ENCODE data around the gene ITM2C. TPM values are rescaled to one million over a fixed set of nuclear protein-coding genes. Genes with fewer than 3 reads are reported as not detected.

Gene ITM2C
- total and polyA plus RNA-seq, 2 experiments from 2014 or later, result 241 to 367 TPM

DNA sequence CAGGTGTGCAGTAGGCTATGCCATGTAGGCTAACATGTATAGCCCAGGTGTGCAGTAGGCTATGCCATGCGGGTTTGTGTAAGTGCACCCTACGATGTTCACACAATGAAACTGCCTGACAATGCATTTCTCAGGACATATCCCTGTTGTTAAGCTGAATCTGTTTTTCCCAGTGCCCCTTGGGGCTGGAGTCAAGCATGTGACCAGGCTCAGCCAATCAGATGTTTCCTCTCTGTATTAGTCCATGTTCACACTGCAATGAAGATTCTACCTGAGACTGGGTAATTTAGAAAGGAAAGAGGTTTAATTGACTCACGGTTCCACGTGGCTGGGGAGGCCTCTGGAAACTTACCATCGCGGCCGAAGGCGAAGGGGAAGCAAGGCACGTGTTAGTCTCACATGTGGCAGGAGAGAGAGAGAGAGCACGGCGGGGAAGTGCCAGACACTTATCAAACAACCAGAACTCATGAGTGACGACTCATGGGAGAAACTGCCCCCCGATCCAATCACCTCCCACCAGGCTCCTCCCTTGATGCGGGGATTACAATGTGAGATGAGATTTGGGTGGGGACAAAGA lies 24.2 kb downstream of the ITM2C start (continued):
- TF ChIP-seq, protein P1, sequence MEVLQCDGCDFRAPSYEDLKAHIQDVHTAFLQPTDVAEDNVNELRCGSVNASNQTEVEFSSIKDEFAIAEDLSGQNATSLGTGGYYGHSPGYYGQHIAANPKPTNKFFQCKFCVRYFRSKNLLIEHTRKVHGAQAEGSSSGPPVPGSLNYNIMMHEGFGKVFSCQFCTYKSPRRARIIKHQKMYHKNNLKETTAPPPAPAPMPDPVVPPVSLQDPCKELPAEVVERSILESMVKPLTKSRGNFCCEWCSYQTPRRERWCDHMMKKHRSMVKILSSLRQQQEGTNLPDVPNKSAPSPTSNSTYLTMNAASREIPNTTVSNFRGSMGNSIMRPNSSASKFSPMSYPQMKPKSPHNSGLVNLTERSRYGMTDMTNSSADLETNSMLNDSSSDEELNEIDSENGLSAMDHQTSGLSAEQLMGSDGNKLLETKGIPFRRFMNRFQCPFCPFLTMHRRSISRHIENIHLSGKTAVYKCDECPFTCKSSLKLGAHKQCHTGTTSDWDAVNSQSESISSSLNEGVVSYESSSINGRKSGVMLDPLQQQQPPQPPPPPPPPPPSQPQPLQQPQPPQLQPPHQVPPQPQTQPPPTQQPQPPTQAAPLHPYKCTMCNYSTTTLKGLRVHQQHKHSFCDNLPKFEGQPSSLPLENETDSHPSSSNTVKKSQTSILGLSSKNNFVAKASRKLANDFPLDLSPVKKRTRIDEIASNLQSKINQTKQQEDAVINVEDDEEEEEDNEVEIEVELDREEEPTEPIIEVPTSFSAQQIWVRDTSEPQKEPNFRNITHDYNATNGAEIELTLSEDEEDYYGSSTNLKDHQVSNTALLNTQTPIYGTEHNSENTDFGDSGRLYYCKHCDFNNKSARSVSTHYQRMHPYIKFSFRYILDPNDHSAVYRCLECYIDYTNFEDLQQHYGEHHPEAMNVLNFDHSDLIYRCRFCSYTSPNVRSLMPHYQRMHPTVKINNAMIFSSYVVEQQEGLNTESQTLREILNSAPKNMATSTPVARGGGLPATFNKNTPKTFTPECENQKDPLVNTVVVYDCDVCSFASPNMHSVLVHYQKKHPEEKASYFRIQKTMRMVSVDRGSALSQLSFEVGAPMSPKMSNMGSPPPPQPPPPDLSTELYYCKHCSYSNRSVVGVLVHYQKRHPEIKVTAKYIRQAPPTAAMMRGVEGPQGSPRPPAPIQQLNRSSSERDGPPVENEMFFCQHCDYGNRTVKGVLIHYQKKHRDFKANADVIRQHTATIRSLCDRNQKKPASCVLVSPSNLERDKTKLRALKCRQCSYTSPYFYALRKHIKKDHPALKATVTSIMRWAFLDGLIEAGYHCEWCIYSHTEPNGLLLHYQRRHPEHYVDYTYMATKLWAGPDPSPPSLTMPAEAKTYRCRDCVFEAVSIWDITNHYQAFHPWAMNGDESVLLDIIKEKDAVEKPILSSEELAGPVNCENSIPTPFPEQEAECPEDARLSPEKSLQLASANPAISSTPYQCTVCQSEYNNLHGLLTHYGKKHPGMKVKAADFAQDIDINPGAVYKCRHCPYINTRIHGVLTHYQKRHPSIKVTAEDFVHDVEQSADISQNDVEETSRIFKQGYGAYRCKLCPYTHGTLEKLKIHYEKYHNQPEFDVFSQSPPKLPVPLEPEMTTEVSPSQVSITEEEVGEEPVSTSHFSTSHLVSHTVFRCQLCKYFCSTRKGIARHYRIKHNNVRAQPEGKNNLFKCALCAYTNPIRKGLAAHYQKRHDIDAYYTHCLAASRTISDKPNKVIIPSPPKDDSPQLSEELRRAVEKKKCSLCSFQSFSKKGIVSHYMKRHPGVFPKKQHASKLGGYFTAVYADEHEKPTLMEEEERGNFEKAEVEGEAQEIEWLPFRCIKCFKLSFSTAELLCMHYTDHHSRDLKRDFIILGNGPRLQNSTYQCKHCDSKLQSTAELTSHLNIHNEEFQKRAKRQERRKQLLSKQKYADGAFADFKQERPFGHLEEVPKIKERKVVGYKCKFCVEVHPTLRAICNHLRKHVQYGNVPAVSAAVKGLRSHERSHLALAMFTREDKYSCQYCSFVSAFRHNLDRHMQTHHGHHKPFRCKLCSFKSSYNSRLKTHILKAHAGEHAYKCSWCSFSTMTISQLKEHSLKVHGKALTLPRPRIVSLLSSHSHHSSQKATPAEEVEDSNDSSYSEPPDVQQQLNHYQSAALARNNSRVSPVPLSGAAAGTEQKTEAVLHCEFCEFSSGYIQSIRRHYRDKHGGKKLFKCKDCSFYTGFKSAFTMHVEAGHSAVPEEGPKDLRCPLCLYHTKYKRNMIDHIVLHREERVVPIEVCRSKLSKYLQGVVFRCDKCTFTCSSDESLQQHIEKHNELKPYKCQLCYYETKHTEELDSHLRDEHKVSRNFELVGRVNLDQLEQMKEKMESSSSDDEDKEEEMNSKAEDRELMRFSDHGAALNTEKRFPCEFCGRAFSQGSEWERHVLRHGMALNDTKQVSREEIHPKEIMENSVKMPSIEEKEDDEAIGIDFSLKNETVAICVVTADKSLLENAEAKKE (CRISPR knock-in tag; IDR thresholded peaks at IDR 0.05), result no peak
- no peak for TF ChIP-seq ZNF331 (CRISPR knock-in tag; IDR thresholded peaks at IDR 0.05; ENCODE audit: low read depth)
- TF ChIP-seq, protein P2, sequence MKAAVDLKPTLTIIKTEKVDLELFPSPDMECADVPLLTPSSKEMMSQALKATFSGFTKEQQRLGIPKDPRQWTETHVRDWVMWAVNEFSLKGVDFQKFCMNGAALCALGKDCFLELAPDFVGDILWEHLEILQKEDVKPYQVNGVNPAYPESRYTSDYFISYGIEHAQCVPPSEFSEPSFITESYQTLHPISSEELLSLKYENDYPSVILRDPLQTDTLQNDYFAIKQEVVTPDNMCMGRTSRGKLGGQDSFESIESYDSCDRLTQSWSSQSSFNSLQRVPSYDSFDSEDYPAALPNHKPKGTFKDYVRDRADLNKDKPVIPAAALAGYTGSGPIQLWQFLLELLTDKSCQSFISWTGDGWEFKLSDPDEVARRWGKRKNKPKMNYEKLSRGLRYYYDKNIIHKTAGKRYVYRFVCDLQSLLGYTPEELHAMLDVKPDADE (IDR thresholded peaks at IDR 0.05), result no peak

DNA sequence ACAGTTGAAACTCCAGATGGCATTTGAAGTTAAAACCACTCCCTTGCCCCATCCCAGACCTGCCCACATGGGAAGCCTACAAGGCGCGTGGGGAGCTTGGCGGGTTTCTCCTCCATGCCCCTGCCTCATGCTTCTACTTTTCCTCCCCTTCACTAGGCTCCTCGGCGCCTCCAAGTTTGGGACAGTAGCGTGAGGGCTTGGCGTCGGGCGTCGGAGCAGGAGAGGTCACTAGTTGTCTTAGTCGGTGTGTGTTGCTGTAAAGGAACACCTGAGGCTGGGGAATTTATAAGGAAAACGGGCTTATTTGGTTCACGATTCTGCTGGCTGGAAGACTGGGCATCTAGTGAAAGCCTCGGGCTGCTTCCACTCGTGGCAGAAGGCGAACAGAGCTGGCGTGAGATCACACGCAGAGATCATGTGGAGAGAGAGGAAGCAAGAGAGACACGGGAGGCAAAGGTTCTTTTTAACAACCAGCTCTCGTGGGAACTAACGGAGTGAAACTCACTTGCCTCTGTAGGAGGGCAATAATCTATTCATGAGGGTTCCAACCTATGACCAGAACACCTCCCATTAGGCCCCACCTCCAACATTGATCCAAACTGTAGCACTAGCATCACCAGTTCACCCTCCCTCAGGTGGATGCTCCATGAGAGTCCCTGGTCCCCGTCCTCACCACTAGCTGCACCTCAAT lies 25.3 kb downstream of the ITM2C start:
- no peaks in the 10 kb centered on the region for H3K9me2 ChIP-seq (ENCODE audit: insufficient read depth)
- peaks cover 8% of the 10 kb centered on the region for H3K27me3 Mint-ChIP-seq (ENCODE audit: insufficient read depth, low read depth, poor library complexity)
- H3K4me3 ChIP-seq, result no peak overlapping the region
- H3K36me3 Mint-ChIP-seq (ENCODE audit: low read depth), result no peaks in the 10 kb centered on the region; the same call in 2 of the 3 replicates
- H3K4me1 Mint-ChIP-seq, result peaks cover 34% of the 10 kb centered on the region
- DNase-seq (ENCODE audit: low spot score) (no peak), ATAC-seq (no peak)
- H3K4me2 ChIP-seq, result no peak overlapping the region
- H3K4me3 Mint-ChIP-seq, result no peak overlapping the region
- no peak overlapping the region for H3K27ac Mint-ChIP-seq
- no peak overlapping the region for H2AFZ ChIP-seq
- peaks cover 7% of the 10 kb centered on the region; the same call in 1 of the 2 replicates for H3K4me1 ChIP-seq (ENCODE audit: insufficient read depth)
- no peaks in the 10 kb centered on the region for H3F3A ChIP-seq (replicated peaks; ENCODE audit: low read depth)
- no peaks in the 10 kb centered on the region for H3K79me2 ChIP-seq (replicated peaks; ENCODE audit: insufficient read depth)
- no peaks in the 10 kb centered on the region for H4K20me1 ChIP-seq (replicated peaks; ENCODE audit: insufficient read depth)
- no peaks in the 10 kb centered on the region; the same call in 2 of the 3 replicates for H3K9me3 Mint-ChIP-seq
- H3K27ac ChIP-seq (ENCODE audit: low read depth), result no peak overlapping the region
- H3K27me3 ChIP-seq (ENCODE audit: insufficient read depth), result no peaks in the 10 kb centered on the region
- H3K36me3 ChIP-seq (ENCODE audit: insufficient read depth), result no peaks in the 10 kb centered on the region
- TF ChIP-seq ZNF331 (CRISPR knock-in tag; IDR thresholded peaks at IDR 0.05; ENCODE audit: low read depth) (no peak), EZH2phosphoT487 (IDR thresholded peaks at IDR 0.05; ENCODE audit: unreplicated experiment) (no peak), NANOG (IDR thresholded peaks at IDR 0.05; ENCODE audit: borderline replicate concordance) (no peak), ZNF114 (CRISPR knock-in tag; IDR thresholded peaks at IDR 0.05) (no peak), POLR2AphosphoS5 (IDR thresholded peaks at IDR 0.05; ENCODE audit: low read depth) (no peak), STAT1 (IDR thresholded peaks at IDR 0.05; ENCODE audit: unreplicated experiment) (no peak), CTCF (conservative IDR thresholded peaks at IDR 0.05; ENCODE audit: low read depth in 2 of 2) (no peak), EZH2 (IDR thresholded peaks at IDR 0.05; ENCODE audit: low read depth, unreplicated experiment) (no peak)
- TF ChIP-seq, protein P2 (IDR thresholded peaks at IDR 0.05), result no peak
